GM23248 (cell line): ENCODE results near the gene MFAP4. TPM values are rescaled to one million over a fixed set of nuclear protein-coding genes. Genes with fewer than 3 reads are reported as not detected.

Experiments
- DNase-seq: peaks from one replicate; pipeline ENCODE4 v3.0.0-alpha.2; 2015
- H2AFZ ChIP-seq: fragments of 200-600 bp; sonication (generic); 2 replicates; pipeline ENCODE4 v1.6.1; 2016; ENCODE audit warnings: antibody characterized with exemption
- H3F3A ChIP-seq: fragments of 200-600 bp; sonication (generic); 2 replicates; pipeline ENCODE4 v1.6.1; 2016; ENCODE audit warnings: mild to moderate bottlenecking, antibody characterized with exemption, mixed run types; ENCODE audit not compliant: insufficient read depth
- H3K27ac ChIP-seq: fragments of 200-600 bp; sonication (generic); 2 replicates; pipeline ENCODE4 v1.5.1; 2016; ENCODE audit warnings: mild to moderate bottlenecking
- H3K27me3 ChIP-seq: fragments of 200-600 bp; sonication (generic); replicated peaks from 2 replicates; pipeline ENCODE4 v1.6.1; 2016; ENCODE audit warnings: mild to moderate bottlenecking; ENCODE audit not compliant: insufficient read depth
- H3K36me3 ChIP-seq: fragments of 200-600 bp; sonication (generic); 2 replicates; pipeline ENCODE4 v1.6.1; 2016; ENCODE audit warnings: low read depth, mild to moderate bottlenecking
- H3K4me1 ChIP-seq: fragments of 200-600 bp; sonication (generic); 2 replicates; pipeline ENCODE4 v1.6.1; 2016; ENCODE audit warnings: mild to moderate bottlenecking; ENCODE audit not compliant: insufficient read depth
- H3K4me2 ChIP-seq: fragments of 200-600 bp; sonication (generic); one replicate; pipeline ENCODE4 v1.6.1; 2016; ENCODE audit warnings: mild to moderate bottlenecking; ENCODE audit not compliant: unreplicated experiment
- H3K4me3 ChIP-seq: fragments of 200-600 bp; sonication (generic); 2 replicates; pipeline ENCODE4 v1.5.1; 2016; ENCODE audit warnings: mild to moderate bottlenecking
- H3K79me2 ChIP-seq: fragments of 200-600 bp; sonication (generic); 2 replicates; pipeline ENCODE4 v1.6.1; 2016; ENCODE audit warnings: mild to moderate bottlenecking; ENCODE audit not compliant: insufficient read depth
- H3K9ac ChIP-seq: fragments of 200-600 bp; sonication (generic); 2 replicates; pipeline ENCODE4 v1.6.1; 2016; ENCODE audit warnings: mild to moderate bottlenecking
- H3K9me2 ChIP-seq: fragments of 200-600 bp; sonication (generic); 2 replicates; pipeline ENCODE4 v1.6.1; 2016; ENCODE audit warnings: mixed run types, mild to moderate bottlenecking, moderate library complexity; ENCODE audit not compliant: insufficient read depth
- H3K9me3 ChIP-seq: fragments of 200-600 bp; sonication (generic); one replicate; pipeline ENCODE4 v1.6.1; 2017; ENCODE audit warnings: low read depth
- H4K20me1 ChIP-seq: fragments of 200-600 bp; sonication (generic); 2 replicates; pipeline ENCODE4 v1.6.0; 2016; ENCODE audit not compliant: insufficient read depth
- EZH2 ChIP-seq: fragments of 200-600 bp; sonication (generic); IDR thresholded peaks from 2 replicates; pipeline ENCODE4 v1.6.1; 2018; ENCODE audit warnings: antibody characterized with exemption, mild to moderate bottlenecking; ENCODE audit not compliant: insufficient read depth, poor library complexity, severe bottlenecking
- EZH2phosphoT487 ChIP-seq: fragments of 200-600 bp; sonication (generic); IDR thresholded peaks from 2 replicates; pipeline ENCODE4 v1.6.1; 2018; ENCODE audit warnings: antibody characterized with exemption, moderate library complexity, mild to moderate bottlenecking, low read depth; ENCODE audit not compliant: insufficient read depth
- WGBS, 2 experiments: methylation state at CpG; one replicate each; pipeline ENCODE4 v1.1.6; 2015 to 2017; ENCODE audit warnings: low lambda C conversion rate in 2 of 2, low coverage in 1 of 2; ENCODE audit errors: missing lambda C conversion rate in 2 of 2; 5-methylcytosine and 5-hydroxymethylcytosine counted together
- in situ Hi-C: fragments of 300-500 bp; cut with MboI; formaldehyde crosslinking; loops from 2 replicates; pipeline ENCODE4 v1.15.0; 2020
- polyA plus RNA-seq: library from polyadenylated mRNA; unstranded; fragments of >200 nt; fragmentation: Nextera tagmentation; extraction: Ambion mirVana; gene quantifications from 2 replicates; pipeline ENCODE4 v1.2.1, GENCODE V29; 2016
- total RNA-seq: library from RNA; depleted of rRNA; stranded (reverse); fragments of >200 nt; shearing (Covaris generic); gene quantifications from 2 replicates; pipeline ENCODE4 v1.2.3, GENCODE V29; 2014

MFAP4 gene
- total and polyA plus RNA-seq, 2 experiments from 2014 or later: 97.8 to 156 TPM

DNA sequence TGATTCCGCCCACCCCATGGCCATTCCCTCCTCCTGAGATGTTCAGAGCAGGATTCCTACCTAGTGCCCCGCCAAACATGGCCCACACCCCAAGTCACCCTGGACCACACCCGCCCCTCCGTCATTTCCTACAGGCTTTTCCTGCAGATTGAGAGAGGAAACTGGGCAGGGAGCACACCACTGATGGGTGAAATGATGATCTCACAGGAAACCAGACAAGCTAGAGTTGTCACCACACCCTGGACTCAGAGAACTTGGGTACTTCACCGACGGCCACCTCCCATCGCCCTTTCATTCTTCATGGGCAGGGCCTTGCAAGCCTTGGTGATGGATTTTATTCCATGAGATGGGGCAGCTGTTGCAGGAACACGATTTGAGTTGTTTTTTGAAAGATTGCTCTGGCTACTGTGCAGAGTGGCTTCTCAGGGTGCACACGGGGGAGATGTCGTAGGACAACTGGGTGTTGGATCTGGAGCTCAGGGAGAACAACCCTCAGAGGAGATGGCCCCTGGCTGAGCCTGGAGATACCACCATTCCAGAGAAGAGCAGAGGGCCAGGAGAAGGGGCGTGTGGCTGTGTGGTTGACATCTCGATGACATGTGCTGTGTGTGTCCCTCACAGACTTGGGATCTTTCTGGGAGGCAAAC lies 17.0 kb downstream of the MFAP4 start:
- H2AFZ ChIP-seq: no peak overlapping the region
- in situ Hi-C loops: loop anchor here (5.0 to 25.0 kb wide), 3 partner anchors 82 to 395 kb away; no protein-coding TSS in a partner anchor
- H3K9me2 ChIP-seq: no peaks in the 10 kb centered on the region
- no peaks in the 10 kb centered on the region for H3K27me3 ChIP-seq
- TF ChIP-seq EZH2 (no peak), EZH2phosphoT487 (no peak)
- H3K79me2 ChIP-seq: no peaks in the 10 kb centered on the region
- no peak overlapping the region for H3K4me2 ChIP-seq
- H3F3A ChIP-seq: peaks cover 17% of the 10 kb centered on the region
- no peak overlapping the region for H3K9ac ChIP-seq
- no peak overlapping the region for H3K4me3 ChIP-seq
- no peaks in the 10 kb centered on the region for H3K36me3 ChIP-seq
- no peaks in the 10 kb centered on the region for H4K20me1 ChIP-seq
- no peak for DNase-seq
- no peak overlapping the region for H3K27ac ChIP-seq
- H3K4me1 ChIP-seq: no peaks in the 10 kb centered on the region
- H3K9me3 ChIP-seq: no peaks in the 10 kb centered on the region
- 86 to 87% methylated on average over 12 of the region's 12 CpGs for WGBS, 2 experiments

DNA sequence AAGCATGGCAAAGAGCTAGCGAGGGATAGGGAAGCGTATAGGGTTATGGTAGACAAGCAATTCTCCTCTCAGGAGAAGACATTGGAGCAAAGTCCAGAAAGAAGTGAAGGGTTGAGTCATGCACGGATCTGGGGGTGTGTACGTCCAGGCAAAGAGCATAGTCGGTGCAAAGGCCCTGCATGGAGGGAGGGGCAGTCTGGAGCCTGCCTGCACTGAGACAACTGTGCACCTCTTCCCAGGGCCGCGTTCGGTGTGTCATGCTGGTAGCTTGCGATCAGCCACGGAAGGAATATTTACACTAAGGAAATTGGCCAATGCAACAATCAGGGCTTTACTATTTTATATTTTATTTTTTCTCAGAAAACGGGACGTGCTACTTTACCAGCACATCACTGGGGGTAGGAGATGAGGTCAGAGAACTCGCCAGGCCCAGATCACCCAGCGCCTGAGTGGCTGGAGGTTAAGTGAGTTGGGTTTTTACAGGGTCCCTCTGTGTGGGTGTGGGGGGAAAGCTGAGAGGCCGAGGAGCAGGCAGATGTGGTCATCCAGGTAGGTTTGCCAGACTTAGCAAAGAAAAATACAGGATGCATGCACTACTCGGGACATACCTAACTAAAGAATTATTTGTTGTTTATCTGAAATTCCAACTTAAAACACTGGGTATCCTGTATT lies 17.7 kb downstream of the MFAP4 start:
- Histone ChIP-seq H3K9me3 (no peaks in the 10 kb centered on the region), H4K20me1 (no peaks in the 10 kb centered on the region), H3K36me3 (no peaks in the 10 kb centered on the region), H3K79me2 (no peaks in the 10 kb centered on the region), H2AFZ (no peak overlapping the region), H3F3A (peaks cover 12% of the 10 kb centered on the region), H3K4me1 (peaks cover 4% of the 10 kb centered on the region; the same call in 1 of the 2 replicates), H3K9me2 (no peaks in the 10 kb centered on the region), H3K4me2 (no peak overlapping the region), H3K27ac (no peak overlapping the region), H3K27me3 (no peaks in the 10 kb centered on the region), H3K9ac (no peak overlapping the region), H3K4me3 (no peak overlapping the region)
- TF ChIP-seq EZH2: no peak
- no peak for TF ChIP-seq EZH2phosphoT487
- no peak for DNase-seq
- in situ Hi-C loops: loop anchor here (5.0 to 25.0 kb wide), 3 partner anchors 83 to 396 kb away; no protein-coding TSS in a partner anchor
- WGBS, 2 experiments: 83 to 90% methylated on average over 16 of the region's 16 CpGs

DNA sequence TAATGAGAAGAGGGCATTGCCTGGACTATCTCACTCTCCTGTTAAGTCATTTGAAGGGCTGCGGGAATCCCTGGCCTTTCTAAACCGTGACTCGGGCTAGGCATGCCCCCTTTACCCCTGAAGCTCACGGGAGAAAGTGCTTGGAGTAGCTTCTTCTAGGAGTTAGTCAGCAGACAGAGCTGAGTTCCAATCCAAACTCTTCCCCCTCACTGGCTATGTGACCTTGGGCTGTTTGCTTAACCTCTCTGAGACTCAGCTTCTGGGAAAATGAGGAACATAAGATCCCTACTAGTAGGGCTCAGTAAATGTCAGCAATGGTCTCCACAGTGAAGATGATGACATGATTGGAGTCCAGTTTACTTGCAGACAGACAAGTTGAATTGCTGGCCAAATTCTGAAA lies 18.8 kb downstream of the MFAP4 start:
- WGBS, 2 experiments: 77 to 91% methylated on average over 4 of the region's 4 CpGs
- H2AFZ ChIP-seq: no peak overlapping the region
- no peaks in the 10 kb centered on the region for H3K9me3 ChIP-seq
- TF ChIP-seq EZH2: no peak
- H3K4me1 ChIP-seq: peaks cover 4% of the 10 kb centered on the region; the same call in 1 of the 2 replicates
- no peak overlapping the region for H3K4me2 ChIP-seq
- no peaks in the 10 kb centered on the region for H3K36me3 ChIP-seq
- no peak overlapping the region for H3K4me3 ChIP-seq
- no peaks in the 10 kb centered on the region for H3K27me3 ChIP-seq
- in situ Hi-C loops: loop anchor here (5.0 to 25.0 kb wide), 3 partner anchors 84 to 397 kb away; no protein-coding TSS in a partner anchor
- H4K20me1 ChIP-seq: no peaks in the 10 kb centered on the region
- DNase-seq: no peak
- peaks cover 5% of the 10 kb centered on the region for H3F3A ChIP-seq
- no peaks in the 10 kb centered on the region for H3K79me2 ChIP-seq
- H3K27ac ChIP-seq: no peak overlapping the region
- no peak overlapping the region for H3K9ac ChIP-seq
- no peaks in the 10 kb centered on the region for H3K9me2 ChIP-seq

- H4K20me1 ChIP-seq: no peaks in the 10 kb centered on the region
- H3K9ac ChIP-seq: no peak overlapping the region
- H3F3A ChIP-seq: peaks cover 5% of the 10 kb centered on the region
- H2AFZ ChIP-seq: no peak overlapping the region
- H3K27me3 ChIP-seq: no peaks in the 10 kb centered on the region
- TF ChIP-seq EZH2 (no peak), EZH2phosphoT487 (no peak)
- H3K4me1 ChIP-seq: peaks cover 6% of the 10 kb centered on the region; the same call in 1 of the 2 replicates
- no peaks in the 10 kb centered on the region for H3K79me2 ChIP-seq
- no peaks in the 10 kb centered on the region for H3K36me3 ChIP-seq
- 87 to 90% methylated on average over 5 of the region's 5 CpGs for WGBS, 2 experiments
- in situ Hi-C loops: loop anchor here (5.0 to 25.0 kb wide), 3 partner anchors 86 to 398 kb away; no protein-coding TSS in a partner anchor
- H3K27ac ChIP-seq: no peak overlapping the region
- H3K4me2 ChIP-seq: no peak overlapping the region
- H3K9me3 ChIP-seq: no peaks in the 10 kb centered on the region
- no peak overlapping the region for H3K4me3 ChIP-seq
- DNase-seq: no peak
- no peaks in the 10 kb centered on the region for H3K9me2 ChIP-seq
Observed at GRCh38 chr17:19366637-19366972, 20.4 kb downstream of the MFAP4 start.
